Measurements from ENCODE around the gene TRIP10.

TRIP10 gene

DNA sequence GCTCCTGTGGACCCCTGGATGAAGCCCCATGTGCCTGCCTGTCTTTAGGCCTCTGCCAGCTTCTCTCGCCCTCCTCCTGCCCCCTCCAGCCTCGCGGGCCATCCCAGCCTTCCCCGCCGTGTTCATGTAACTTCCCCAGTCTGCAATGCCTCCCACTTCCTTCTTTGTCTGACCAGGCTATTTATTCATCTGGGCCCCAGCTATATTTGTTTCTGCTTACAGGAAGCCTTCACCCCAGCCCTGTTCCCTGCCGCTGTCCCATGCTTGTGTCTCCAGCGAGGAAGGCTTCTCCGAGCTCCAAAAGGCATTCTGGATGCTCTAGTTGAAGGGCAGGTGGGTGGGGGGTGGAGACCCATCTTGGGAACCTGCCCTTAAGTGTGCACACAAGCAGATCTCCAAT is 11.1 kb upstream of the TRIP10 start:
- DNase-seq = no peak

DNA sequence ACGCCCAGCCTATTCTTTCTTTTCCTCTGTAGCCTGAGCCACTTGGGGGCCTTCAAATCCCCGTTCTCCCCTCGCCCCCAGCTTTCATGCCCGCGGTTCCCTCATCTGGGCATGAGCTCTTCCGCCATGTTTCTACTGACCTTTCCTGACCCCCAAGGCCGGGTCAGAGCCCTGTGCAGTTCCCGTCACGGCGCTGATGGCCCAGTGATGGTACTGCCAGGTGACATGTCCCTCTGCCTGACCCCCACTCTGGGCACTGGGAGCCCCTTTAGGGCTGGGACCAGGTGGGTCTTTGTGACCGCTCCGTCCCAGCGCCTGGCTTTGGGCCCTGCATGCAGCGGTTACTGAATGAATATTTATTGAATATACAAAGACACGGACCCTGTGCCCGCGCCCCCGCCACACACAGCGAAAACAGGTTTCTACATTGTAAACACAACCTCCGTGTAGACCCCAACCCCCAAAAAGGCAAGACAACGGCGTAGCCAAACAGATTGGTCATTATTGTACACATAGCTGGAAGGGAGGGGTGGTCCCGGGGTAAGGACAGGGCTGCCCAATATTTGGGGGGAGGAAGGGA is 9.8 kb upstream of the TRIP10 start:
- DNase-seq = no peak

DNA sequence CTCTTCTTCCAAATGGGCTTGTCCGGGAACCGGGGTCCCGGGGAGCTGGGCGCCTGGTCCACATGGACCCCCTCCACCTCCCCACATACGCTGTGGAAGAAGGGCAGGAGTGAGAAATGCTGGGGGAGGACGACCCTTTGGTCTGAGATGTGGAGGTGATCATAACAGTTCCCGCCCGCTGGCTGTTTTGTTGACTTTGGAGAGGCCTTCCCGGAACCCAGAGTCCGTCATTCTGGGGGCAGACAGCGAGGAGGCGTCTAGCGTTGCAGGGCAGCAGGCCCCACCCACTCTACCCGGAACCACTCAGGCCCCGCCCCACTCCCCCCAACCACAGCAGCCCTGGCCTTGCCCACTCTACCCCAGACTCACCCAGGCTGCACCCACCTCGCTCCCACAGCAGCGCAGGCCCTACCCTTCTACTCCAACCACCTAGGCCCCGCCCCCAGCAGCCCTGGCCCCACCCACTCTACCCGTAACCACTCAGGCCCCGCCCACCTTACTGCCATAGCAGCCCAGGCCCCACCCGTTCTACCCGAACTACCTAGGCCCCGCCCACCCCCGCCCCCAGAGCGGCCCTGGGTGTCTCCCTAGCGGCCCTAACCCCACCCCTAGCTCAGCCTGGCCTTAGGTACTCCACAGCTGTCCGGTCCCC is 9.2 kb upstream of the TRIP10 start:
- DNase-seq = peak; percentile 59 to 60

DNA sequence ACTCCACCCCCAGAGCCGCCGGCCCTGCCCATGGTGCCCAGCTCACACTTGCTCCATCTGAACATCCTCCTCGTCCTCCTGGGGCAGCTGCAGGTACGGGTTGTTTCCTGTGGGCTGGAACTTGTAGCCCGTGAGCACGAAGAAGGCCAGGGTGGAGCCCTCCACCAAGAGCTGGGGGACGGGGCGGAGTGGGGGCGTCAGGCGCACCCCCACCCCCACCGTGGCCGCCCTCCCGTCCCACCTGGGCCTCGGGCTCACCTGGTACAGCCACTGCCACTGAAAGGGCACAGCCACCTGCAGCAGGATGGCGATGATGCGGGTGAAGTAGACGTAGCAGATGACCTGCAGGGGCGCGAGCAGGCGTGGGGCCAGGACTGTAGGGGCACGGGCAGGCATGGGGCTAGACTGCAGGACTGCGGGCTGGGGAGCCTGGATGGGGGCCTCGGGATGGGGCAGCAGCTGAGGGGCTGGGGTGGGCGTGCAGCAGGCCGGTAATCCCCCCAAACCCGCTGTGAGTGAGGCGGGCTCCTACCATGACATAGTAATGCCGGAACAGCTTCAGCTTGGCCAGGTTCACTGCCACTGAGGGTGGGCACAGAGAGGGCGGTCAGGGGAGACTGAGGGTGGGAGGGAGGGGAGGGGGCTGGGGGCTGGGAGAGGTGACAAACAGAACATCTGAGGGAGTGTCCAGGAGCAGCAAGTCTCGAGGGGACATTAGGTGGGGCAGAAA is 8.4 kb upstream of the TRIP10 start:
- DNase-seq = no peak

DNA sequence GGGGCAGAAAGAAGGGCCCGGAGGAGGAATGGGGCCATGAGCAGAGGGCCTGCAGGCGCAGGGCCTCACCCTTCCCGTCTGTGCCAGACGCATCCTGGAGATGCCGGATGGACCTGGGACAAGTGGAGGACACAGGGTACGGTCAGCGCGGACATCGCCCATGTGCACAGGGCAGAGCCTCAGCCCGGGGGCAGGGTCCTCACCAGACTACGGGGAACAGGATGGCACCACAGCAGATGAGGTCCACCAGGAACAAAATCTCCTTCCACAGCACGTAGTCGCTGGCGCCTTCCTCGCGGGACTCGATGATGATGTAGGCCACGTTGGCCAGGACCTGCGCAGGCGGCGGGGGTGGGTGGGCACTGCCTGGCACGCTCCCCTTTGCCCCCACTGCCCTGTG is 7.7 kb upstream of the TRIP10 start:
- DNase-seq = no peak

DNA sequence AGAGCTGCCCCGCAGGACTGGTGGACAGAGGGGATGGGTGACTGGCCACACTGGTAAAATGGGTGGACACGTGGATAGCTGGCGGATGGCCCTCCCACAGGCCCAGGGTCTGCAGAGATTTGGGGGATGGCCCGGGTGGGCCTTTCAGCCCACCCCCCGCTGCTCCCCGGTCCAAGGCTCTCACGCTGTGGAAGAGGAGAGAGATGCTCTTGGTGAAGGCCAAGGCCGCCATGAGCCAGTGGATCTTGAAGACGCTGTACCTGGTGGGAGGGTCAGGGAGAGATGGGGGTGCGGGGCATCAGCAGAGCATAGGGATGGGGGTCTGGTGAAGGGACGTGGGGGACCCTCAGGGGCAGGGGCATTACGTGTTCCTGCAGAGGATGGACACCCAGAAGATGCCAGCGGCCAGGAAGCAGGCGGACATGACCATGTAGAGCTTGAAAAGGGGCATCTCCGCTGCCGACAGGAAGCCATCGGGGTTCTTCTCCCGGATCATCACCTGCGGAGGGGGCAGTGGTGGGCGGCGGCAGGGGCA is 6.6 kb upstream of the TRIP10 start:
- no peak for DNase-seq

DNA sequence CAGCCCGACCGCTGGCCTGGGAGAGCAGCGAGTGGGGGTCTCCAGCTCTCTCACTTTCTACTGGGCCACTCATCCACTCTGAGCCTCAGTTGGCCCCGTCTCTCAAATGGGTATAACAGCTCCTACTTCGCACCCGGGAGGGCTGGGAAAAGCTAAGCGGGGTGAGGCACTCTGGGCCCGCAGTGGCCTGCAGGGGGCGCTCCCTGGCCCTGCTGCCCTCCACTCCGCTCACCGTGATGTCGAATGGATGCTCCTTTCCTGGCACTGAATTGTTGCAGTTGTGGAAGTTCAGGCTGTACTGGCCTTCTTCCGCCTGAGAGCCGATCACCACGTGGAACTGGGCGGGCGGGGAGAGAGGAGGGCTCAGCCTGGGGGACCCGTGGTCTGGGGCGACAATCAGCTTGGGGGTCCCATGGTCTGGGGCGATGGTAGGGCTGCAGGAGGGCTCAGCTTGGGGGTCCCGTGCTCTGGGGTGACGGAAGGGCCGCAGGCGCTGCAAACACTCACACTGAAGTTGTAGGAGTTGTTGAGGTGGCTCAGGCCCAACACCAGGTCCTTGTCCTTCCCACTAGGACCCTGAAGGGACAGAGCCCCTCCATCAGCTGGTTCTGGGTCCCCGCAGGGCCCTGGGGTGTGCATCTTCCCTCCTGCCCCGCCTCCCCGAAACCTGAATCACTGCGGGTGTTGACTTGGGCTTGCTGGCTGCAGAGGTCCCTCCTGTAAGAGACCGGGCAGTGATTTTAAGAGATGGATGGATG is 6.0 kb upstream of the TRIP10 start:
- peak; percentile 29 to 34 for DNase-seq

DNA sequence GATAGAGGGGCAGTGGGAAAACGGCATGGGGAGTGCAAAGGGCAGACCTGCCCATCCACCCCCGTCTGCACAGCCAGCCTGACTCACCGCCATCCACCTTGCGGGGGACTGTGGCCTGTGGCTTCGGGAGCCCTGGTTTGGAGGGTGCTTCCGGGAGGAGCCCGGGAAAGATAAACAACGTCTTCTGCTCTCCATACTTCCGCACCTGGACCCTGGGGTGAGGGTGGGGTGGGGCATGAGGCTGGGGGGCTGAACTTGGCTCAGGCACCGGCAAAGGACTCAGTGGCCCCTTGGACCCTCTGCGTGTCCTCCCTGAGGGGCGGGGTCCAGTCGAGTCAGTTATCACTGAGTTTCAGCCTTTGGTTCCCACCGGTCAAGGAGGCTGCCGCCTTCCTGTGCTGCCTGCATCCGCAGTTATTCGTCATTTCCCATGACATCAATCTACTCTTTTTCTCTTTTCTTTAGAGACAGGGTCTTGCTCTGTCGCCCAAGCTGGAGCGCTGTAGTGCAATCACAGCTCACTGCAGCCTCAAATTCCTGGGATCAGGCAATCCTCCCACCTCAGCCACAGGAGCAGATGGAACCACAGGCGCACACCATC is 5.3 kb upstream of the TRIP10 start:
- DNase-seq = no peak

DNA sequence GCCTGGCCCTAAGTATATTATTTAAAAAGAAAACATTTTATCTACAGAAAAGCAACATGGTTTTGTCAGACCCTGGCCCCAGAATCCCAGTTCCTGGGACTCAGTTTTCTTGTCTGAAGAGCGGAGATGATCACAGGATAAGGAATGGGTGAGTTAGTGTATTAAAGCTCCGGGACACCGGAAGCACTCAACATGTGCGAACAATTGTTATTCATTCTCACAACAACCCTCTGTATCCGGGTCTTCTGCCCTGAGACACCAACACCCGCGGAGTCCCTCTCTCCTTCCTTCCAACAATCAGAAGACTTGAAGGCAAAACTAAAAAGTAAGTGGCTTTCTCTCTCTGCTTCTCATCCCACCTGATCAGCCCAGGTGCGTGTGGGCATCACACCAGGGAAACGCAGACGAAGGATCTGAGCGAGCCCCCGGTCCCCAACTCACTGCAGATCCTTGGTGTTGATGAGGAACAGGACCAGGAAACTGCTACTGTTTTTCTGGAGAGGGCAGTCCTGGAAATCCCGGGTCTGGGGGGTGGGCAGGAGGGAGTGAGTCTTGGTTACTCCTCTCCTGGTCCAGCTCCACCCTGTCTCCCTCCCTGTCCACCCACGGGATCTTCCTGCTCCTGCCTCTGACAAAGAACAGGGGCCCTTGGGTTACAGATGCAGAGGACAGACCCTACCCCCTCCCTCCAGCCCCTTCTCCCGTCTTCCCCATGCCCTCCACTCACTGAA is 4.1 kb upstream of the TRIP10 start:
- no peak for DNase-seq

DNA sequence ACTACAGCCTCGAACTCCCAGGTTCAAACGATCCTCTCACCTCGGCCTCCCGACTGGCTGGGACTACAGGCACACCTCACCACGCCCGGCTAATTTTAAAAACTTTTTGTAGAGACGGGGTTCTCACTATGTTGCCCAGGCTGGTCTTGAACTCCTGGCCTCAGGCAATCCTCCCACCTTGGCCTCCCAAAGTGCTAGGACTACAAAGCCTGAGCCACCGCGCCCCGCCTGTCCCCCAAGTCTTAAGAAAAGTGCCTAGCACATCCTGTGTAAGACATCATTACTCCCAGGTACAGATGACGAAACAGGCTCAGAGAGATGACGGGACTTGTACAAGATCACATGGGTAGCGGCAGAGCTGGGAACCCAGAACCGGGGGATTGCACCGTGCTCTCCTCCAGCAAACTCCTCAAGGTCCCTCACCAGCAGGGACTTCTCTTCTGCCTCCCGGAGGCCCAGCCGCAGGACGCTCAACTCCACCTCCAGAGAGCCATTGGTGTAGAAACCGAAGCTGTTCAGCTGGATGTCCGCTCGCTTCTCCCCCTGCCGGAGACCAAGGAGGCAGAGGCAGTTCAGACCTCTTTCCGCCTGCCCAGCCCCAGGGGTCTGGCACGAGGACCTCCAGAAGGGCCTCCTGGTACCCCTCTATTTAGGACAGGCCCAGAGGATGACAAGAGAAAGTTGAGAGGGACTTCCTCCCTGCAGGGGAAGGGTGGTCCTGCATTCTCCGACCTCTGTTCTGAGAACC is 3.1 kb upstream of the TRIP10 start:
- DNase-seq = peak; percentile 71 to 77

DNA sequence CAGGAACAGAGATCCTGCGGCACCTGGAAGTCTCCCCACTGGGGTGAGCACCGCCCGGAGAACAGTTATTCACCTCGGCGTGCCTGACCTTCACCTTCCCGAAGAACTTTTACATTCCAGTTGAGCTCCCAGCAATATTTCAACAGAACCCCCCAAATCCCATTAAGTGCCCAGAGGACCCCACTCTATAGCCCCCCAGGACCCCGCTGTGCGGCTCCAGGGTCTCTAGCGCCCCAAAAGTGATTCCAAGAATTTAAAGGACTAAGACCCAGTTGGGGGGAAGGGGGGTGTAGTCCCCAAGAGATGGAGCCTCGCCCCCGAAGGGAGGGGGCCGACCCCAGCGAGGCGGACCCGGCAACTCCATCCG is 2.6 kb upstream of the TRIP10 start:
- DNase-seq = no peak

DNA sequence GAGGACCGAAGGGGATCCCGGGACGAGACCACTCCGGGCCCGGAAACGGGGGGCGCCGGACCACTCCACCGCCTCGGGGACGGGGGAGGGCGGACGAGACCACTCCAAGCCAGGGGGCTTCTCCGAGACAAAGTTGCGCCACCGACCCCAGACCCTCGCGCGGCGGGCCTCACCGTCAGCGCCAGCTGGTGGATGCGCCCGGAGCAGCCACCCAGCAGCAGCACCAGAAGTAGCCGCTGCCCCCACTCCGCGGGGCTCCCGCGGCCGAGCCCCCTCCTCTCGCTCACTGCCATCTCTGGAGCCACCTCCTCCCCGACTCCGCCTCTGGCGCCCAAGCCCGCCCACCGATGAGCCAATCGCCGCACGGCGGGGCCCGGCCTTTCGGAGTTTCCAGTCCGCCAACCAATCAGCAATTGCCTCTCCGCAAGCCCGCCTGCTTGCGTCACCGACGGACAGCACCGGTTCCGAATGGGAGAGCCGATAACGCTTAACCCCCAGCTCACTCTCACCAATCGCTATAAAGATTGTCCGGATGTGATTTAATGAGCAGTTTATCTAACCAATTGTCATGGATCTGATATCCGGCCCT is 2.1 kb upstream of the TRIP10 start, which contains the start of gene GPR108:
Gene GPR108 (minus strand): TSS at position 297 of the 589 bp plus-strand sequence. CDS start 4 bp downstream, at position 293.
- DNase-seq = peak; percentile 99

DNA sequence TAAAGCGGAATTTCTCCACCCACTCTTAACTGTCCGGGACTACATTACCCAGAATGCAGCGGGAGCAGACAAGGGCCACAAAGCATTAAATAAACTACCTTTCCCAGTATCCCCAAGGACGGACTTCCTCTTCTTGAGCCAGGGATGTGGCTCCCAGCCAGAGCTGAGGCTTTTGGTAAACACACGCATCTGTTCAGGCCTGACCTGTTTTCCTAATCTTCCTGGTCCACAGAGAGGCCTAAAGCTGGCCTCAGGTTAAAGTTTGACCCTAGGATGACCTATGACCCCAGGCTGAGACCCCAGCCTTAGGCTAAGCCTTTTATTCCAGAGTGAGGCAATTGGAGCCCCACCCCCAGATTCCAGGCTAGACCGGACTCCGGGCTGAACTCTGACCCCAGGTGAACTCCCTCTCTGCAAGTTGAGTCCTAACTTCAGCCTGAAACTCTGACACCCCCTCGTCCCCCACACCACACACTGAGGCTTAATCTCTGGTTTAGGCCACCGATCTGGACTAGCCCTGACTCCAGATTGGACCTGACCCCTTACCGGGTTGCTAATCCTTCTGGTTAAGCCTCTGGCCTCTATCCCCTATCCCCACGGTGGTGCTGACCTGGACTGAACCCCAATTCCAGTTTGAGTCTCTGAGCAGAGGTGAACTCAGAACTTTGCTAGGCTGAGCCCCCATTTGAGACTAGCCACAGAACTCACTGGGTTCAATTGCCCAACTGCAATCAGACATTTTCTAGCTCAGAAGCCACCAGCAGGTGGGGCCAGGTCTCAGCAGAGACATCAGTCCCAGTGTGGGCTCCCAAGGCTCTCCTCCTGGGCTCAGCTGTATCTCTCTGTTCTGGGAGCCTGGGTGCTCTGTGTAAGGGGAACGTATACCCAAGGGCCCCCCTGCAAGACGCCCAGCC is 1.4 kb upstream of the TRIP10 start:
- peak; percentile 81 to 87 for DNase-seq

DNA sequence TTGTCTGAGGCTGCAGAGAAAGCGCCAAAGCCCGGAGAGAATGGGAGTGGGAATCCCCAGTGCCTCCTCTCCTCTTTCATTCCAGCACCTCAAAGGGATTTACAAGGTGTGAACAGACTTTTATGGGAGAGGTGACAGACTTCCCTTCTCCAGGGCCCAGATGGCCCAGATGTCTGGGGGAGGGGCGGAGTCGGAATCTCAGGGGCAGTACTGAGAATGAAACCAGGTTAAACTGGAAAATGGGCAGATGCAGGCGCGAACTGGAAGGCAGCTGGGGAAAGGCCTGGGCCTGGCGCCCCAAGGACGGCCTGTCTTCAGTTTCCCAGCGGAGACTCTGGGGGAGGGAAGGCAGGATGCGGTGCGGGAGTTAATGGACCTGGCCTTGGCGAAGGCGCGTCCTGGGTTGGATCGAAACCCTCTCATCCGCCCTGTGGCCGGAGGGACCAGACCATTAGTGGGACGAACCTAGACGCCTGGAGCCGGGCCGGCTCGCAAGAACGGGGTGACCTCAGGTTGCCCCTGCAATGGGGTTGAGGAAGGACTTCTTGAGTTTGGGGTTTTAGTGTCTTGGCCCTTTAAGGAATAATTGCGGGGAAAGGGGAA is 592 bp upstream of the TRIP10 start:
- DNase-seq = peak; percentile 37 to 47

DNA sequence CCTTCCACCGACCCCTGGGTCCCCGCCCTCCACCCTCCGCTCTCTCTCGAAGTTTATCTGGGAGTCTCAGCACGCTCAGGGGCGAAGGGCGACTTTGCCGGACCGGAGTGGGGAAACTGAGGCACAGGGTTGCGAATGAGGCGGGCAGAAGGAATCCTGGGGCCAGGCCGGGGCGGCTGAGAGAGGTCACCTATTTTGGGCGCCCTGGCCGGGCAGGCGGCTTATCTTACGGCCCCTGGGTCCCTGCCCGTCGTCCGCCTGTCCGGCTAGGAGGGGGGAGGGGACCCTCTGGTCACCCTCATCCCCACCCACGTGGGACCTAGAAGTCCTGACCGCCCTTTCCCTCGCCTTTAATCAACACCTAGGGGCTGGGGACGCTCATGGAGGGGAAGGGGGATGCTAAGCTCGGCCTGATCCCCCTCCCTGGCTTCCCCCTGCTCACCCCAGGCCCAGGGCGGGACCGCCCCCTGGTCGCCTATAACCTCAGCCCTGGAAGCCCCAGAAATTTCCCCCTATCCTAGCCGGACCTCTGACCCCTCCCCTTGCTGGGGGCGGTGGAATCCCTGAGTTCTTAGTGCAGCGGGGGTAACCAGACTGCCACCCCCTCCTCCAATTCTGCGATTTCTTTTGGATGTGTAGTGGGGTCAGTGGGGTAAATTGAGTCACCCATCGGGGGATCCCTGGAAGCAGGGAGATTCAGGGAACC is 556 bp downstream of the TRIP10 start:
- peak; percentile 37 to 52 for DNase-seq

DNA sequence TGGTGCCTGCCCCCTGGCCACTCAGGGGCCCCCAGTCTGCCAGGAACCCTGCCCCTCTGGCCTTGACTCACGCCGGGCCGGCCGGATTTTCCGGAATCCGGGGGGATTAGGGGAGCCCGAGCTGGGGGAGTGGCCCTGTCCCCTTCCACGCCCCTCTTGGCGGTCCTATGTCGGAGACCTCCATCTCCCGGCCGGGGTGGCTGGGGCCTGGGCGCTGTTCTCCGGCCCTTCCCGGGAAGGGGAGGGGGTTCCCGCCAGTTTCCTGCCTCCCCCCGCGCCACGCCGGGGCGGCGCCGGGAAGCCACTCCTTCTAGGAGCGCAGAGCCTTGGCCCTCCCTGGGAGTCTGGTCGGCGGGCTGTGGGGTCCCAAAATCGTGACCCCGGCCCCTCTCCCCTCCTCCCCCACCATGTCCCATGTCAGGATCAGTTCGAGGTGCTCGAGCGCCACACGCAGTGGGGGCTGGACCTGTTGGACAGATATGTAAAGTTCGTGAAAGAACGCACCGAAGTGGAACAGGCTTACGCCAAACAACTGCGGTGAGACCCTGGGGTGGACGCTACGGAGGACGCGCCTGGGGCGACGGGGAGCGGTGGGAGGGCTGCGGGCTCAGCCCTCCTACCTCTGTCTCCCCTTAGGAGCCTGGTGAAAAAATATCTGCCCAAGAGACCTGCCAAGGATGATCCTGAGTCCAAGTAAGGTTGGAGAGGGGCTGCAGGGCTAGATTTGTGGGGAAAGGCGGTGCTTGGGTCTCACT is 1.3 kb downstream of the TRIP10 start:
- DNase-seq = peak in 1 of 2 experiments; percentile 24

DNA sequence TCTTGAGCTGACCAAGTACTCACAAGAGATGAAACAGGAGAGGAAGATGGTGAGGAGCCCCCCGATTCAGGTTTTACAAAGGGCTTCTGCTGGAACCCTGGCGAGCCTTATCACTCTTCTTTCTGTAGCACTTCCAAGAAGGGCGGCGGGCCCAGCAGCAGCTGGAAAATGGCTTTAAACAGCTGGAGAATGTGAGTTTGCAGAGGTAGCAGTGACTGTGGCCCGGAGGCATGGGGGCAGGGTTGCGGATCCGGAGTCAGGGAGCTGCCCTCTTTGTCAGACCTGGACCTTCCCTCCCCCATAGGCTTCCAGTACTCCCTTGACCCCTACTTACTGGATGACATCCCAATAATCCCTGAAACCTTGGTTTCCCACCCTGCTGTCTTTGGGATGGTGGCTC is 3.6 kb downstream of the TRIP10 start:
- no peak for DNase-seq

Data from activated CD4-positive, alpha-beta T cell treated with anti-CD3 and anti-CD28 coated beads, Interleukin-2, amount 50 U/mL, for 48 hours (primary cell).